ENCODE measurements around the gene AMIGO3. TPM values are rescaled to one million over a fixed set of nuclear protein-coding genes. Genes with fewer than 3 reads are reported as not detected.

Gene AMIGO3
- total RNA-seq, 2 experiments from 2014 or later, result 0.82 to 1.3 TPM

GRCh38 chr3:49703443-49703927 is 16.0 kb downstream of the AMIGO3 start:
- Mint-ChIP-seq H3K9me3 (no peaks in the 10 kb centered on the region), H3K36me3 (ENCODE audit: low read depth) (peaks cover 27% of the 10 kb centered on the region), H3K4me1 (ENCODE audit: low read depth) (peaks cover 6% of the 10 kb centered on the region), H3K4me3 (no peak overlapping the region), H3K27me3 (no peaks in the 10 kb centered on the region), H3K27ac (no peak overlapping the region)
- H3K27me3 ChIP-seq (ENCODE audit: control insufficient read depth in 1 of 2, insufficient read depth in 2 of 2, low read length in 2 of 2), result no peaks in the 10 kb centered on the region
- ChIA-PET POLR2A (no interaction called here), CTCF (interaction anchor here (0.7 to 1.6 kb wide), 6 partner anchors 16 to 201 kb away, joined by 3 to 5 read pairs (median 4); partner anchors contain the start of genes AMIGO3 and MST1R)
- peaks cover 46% of the 10 kb centered on the region for H3K36me3 ChIP-seq (ENCODE audit: insufficient read depth, low read length)
- peaks cover 5% of the 10 kb centered on the region for H3K4me1 ChIP-seq (ENCODE audit: insufficient read depth, low read length)
- intact Hi-C loops (cut with DNase I, micrococcal nuclease), result loop anchor here (1.0 to 5.0 kb wide), 3 partner anchors 15 to 204 kb away; partner anchors contain the start of gene AMIGO3 (in 1 of the 2)
- TF ChIP-seq, protein P1, sequence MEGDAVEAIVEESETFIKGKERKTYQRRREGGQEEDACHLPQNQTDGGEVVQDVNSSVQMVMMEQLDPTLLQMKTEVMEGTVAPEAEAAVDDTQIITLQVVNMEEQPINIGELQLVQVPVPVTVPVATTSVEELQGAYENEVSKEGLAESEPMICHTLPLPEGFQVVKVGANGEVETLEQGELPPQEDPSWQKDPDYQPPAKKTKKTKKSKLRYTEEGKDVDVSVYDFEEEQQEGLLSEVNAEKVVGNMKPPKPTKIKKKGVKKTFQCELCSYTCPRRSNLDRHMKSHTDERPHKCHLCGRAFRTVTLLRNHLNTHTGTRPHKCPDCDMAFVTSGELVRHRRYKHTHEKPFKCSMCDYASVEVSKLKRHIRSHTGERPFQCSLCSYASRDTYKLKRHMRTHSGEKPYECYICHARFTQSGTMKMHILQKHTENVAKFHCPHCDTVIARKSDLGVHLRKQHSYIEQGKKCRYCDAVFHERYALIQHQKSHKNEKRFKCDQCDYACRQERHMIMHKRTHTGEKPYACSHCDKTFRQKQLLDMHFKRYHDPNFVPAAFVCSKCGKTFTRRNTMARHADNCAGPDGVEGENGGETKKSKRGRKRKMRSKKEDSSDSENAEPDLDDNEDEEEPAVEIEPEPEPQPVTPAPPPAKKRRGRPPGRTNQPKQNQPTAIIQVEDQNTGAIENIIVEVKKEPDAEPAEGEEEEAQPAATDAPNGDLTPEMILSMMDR (IDR thresholded peaks at IDR 0.05), result peak; percentile 75
- ATAC-seq (ENCODE audit: poor library complexity), result peak; percentile 100
- no peak overlapping the region for H3K4me3 ChIP-seq (ENCODE audit: low read length)
- peak; percentile 46 to 85 (median 64) for DNase-seq
- no peaks in the 10 kb centered on the region for H3K9me3 ChIP-seq (ENCODE audit: control insufficient read depth in 1 of 2, insufficient read depth in 1 of 2, low read length in 2 of 2)
- no peak overlapping the region for H3K27ac ChIP-seq (ENCODE audit: low read depth in 1 of 2, low read length in 2 of 2)

- DNase-seq (no peak), ATAC-seq (ENCODE audit: poor library complexity) (no peak)
- Histone ChIP-seq H3K27me3 (ENCODE audit: control insufficient read depth in 1 of 2, insufficient read depth in 2 of 2, low read length in 2 of 2) (no peaks in the 10 kb centered on the region), H3K27ac (ENCODE audit: low read depth in 1 of 2, low read length in 2 of 2) (no peak overlapping the region), H3K36me3 (ENCODE audit: insufficient read depth, low read length) (peaks cover 53% of the 10 kb centered on the region), H3K4me3 (ENCODE audit: low read length) (no peak overlapping the region), H3K9me3 (ENCODE audit: control insufficient read depth in 1 of 2, insufficient read depth in 1 of 2, low read length in 2 of 2) (no peaks in the 10 kb centered on the region), H3K4me1 (ENCODE audit: insufficient read depth, low read length) (peaks cover 5% of the 10 kb centered on the region)
- intact Hi-C loops (cut with DNase I, micrococcal nuclease), result loop anchor here (1.0 to 5.0 kb wide), 3 partner anchors 16 to 205 kb away; partner anchors contain the start of gene AMIGO3 (in 1 of the 2)
- no peak overlapping the region for H3K27ac Mint-ChIP-seq
- TF ChIP-seq, protein P1 (IDR thresholded peaks at IDR 0.05), result no peak
- ChIA-PET POLR2A (no interaction called here), CTCF (interaction anchor here (1.5 to 1.6 kb wide), 2 partner anchors 137 to 163 kb away, joined by 4 to 5 read pairs; no protein-coding TSS in a partner anchor)
- H3K27me3 Mint-ChIP-seq, result no peaks in the 10 kb centered on the region
- no peak overlapping the region for H3K4me3 Mint-ChIP-seq
- H3K36me3 Mint-ChIP-seq (ENCODE audit: low read depth), result peaks cover 34% of the 10 kb centered on the region
- no peaks in the 10 kb centered on the region for H3K9me3 Mint-ChIP-seq
- H3K4me1 Mint-ChIP-seq (ENCODE audit: low read depth), result peaks cover 6% of the 10 kb centered on the region
Observed at GRCh38 chr3:49702672-49703071, 16.8 kb downstream of the AMIGO3 start.

GRCh38 chr3:49701388-49702077 is 18.0 kb downstream of the AMIGO3 start:
- no peak for DNase-seq
- no peaks in the 10 kb centered on the region for H3K27me3 ChIP-seq (ENCODE audit: control insufficient read depth in 1 of 2, insufficient read depth in 2 of 2, low read length in 2 of 2)

More at GRCh38 chr3:49701388-49702077, 18.0 kb downstream of the AMIGO3 start:
- Mint-ChIP-seq H3K27me3 (no peaks in the 10 kb centered on the region), H3K4me3 (no peak overlapping the region), H3K27ac (no peak overlapping the region), H3K4me1 (ENCODE audit: low read depth) (peaks cover 6% of the 10 kb centered on the region), H3K36me3 (ENCODE audit: low read depth) (peaks cover 31% of the 10 kb centered on the region), H3K9me3 (no peaks in the 10 kb centered on the region)
- no peak overlapping the region for H3K27ac ChIP-seq (ENCODE audit: low read depth in 1 of 2, low read length in 2 of 2)
- H3K4me1 ChIP-seq (ENCODE audit: insufficient read depth, low read length), result peaks cover 5% of the 10 kb centered on the region
- H3K9me3 ChIP-seq (ENCODE audit: control insufficient read depth in 1 of 2, insufficient read depth in 1 of 2, low read length in 2 of 2), result no peaks in the 10 kb centered on the region
- intact Hi-C loops (cut with DNase I, micrococcal nuclease), result loop anchor here (2.0 to 5.0 kb wide), 2 partner anchors 17 to 206 kb away; partner anchors contain the start of gene AMIGO3 (in 1 of the 2)
- H3K4me3 ChIP-seq (ENCODE audit: low read length), result no peak overlapping the region
- ChIA-PET CTCF (no interaction called here), POLR2A (no interaction called here)
- TF ChIP-seq, protein P1 (IDR thresholded peaks at IDR 0.05), result no peak
- peaks cover 58% of the 10 kb centered on the region for H3K36me3 ChIP-seq (ENCODE audit: insufficient read depth, low read length)
- ATAC-seq (ENCODE audit: poor library complexity), result no peak

All from CD4-positive, alpha-beta T cell (primary cell).